Measurements from ENCODE around the gene RECK.
"Not testable (repeated sequence)": the region's sequence is repeated elsewhere in the genome, so short reads cannot be mapped to it uniquely, and the experiment has no call there.

Gene RECK

GRCh38 chr9:36126016-36126730, 89.5 kb downstream of the RECK start:
- no peak for TF ChIP-seq CTCF (IDR thresholded peaks at IDR 0.05; ENCODE audit: low read depth, low read length)
- DNase-seq (ENCODE audit: extremely low read depth, low read depth): no peak

GRCh38 chr9:36127652-36128244, 91.0 kb downstream of the RECK start:
- TF ChIP-seq CTCF (IDR thresholded peaks at IDR 0.05; ENCODE audit: low read depth, low read length): no peak
- no peak for DNase-seq (ENCODE audit: extremely low read depth, low read depth)

GRCh38 chr9:36128349-36128748, 91.6 kb downstream of the RECK start:
- DNase-seq (ENCODE audit: extremely low read depth, low read depth): no peak
- TF ChIP-seq CTCF (IDR thresholded peaks at IDR 0.05; ENCODE audit: low read depth, low read length): no peak

GRCh38 chr9:36129139-36129538, 92.4 kb downstream of the RECK start:
- no peak for TF ChIP-seq CTCF (IDR thresholded peaks at IDR 0.05; ENCODE audit: low read depth, low read length)
- DNase-seq (ENCODE audit: extremely low read depth, low read depth): no peak

GRCh38 chr9:36131666-36132065, 95.0 kb downstream of the RECK start:
- not testable (repeated sequence) for DNase-seq (ENCODE audit: extremely low read depth, low read depth)

- no peak for TF ChIP-seq CTCF (IDR thresholded peaks at IDR 0.05; ENCODE audit: low read depth, low read length)
- DNase-seq (ENCODE audit: extremely low read depth, low read depth): no peak
Observed at GRCh38 chr9:36132086-36132485, 95.4 kb downstream of the RECK start.

GRCh38 chr9:36134761-36135505, 98.2 kb downstream of the RECK start:
- no peak for DNase-seq (ENCODE audit: extremely low read depth, low read depth)
- no peak for TF ChIP-seq CTCF (IDR thresholded peaks at IDR 0.05; ENCODE audit: low read depth, low read length)
